ENCODE data around the gene CISH.

CISH gene

GRCh38 chr3:50635066-50635465 lies 23.5 kb upstream of the CISH start:
- DNase-seq = no peak

- no peak for DNase-seq
Measured at GRCh38 chr3:50633230-50633790, 21.7 kb upstream of the CISH start.

- peak in 1 of 2 experiments; percentile 34 for DNase-seq
Measured at GRCh38 chr3:50632450-50632849, 20.9 kb upstream of the CISH start.

- no peak for DNase-seq
Measured at GRCh38 chr3:50630877-50631276, 19.3 kb upstream of the CISH start.

- DNase-seq = no peak
Measured at GRCh38 chr3:50630394-50630793, 18.8 kb upstream of the CISH start.

GRCh38 chr3:50628601-50629000 lies 17.0 kb upstream of the CISH start:
- DNase-seq = no peak

- peak; percentile 33 to 48 for DNase-seq
Measured at GRCh38 chr3:50627407-50628051, 16.0 kb upstream of the CISH start.

- no peak for DNase-seq
Measured at GRCh38 chr3:50626401-50626800, 14.8 kb upstream of the CISH start.

GRCh38 chr3:50625231-50626182 lies 13.9 kb upstream of the CISH start:
- DNase-seq = no peak

- DNase-seq = no peak
Measured at GRCh38 chr3:50624634-50625033, 13.1 kb upstream of the CISH start.

GRCh38 chr3:50623840-50624474 lies 12.4 kb upstream of the CISH start:
- peak; percentile 70 to 79 for DNase-seq

- DNase-seq = no peak
Measured at GRCh38 chr3:50622881-50623280, 11.3 kb upstream of the CISH start.

- no peak for DNase-seq
Measured at GRCh38 chr3:50620820-50621219, 9.2 kb upstream of the CISH start.

- no peak for DNase-seq
Measured at GRCh38 chr3:50620420-50620819, 8.8 kb upstream of the CISH start.

GRCh38 chr3:50617911-50618481 lies 6.4 kb upstream of the CISH start:
- peak; percentile 41 to 53 for DNase-seq

GRCh38 chr3:50617096-50617791 lies 5.7 kb upstream of the CISH start, which contains the start of gene MAPKAPK3:
TSS of gene MAPKAPK3 (plus strand) at chr3:50617151. CDS start at chr3:50617566, 415 bp downstream.
- peak; percentile 32 to 46 for DNase-seq

GRCh38 chr3:50616770-50617095 lies 5.2 kb upstream of the CISH start:
- peak; percentile 98 for DNase-seq

- peak; percentile 87 to 89 for DNase-seq
Measured at GRCh38 chr3:50616003-50616769, 4.6 kb upstream of the CISH start.

GRCh38 chr3:50615190-50615589 lies 3.6 kb upstream of the CISH start:
- no peak for DNase-seq

GRCh38 chr3:50612970-50613846 lies 1.6 kb upstream of the CISH start:
- peak; percentile 29 to 46 for DNase-seq
